Pancreas (tissue), 10 donors: ENCODE measurements around the gene PHACTR2. TPM values are rescaled to one million over a fixed set of nuclear protein-coding genes. Genes with fewer than 3 reads are reported as not detected.

Experiments
- ATAC-seq, 4 donors: fragments of 200-7000 bp; cut with Tn5 transposase; one replicate each; pipeline versions ENCODE4 v1.8.0 to v1.9.1; 2020; ENCODE audit warnings: mild to moderate bottlenecking in 4 of 4, moderate library complexity in 4 of 4
- DNase-seq, 6 donors: peaks; one replicate each; pipeline ENCODE4 v3.0.0-alpha.2; 2020
- FAIRE-seq: peaks from 2 replicates; lab custom pipeline; 2012; peaks lifted over from hg19 to GRCh38; lab: Jason Lieb, UNC
- H3K27ac ChIP-seq, 4 donors: fragments of 200-600 bp; sonication (generic); 1 replicate in 3 of 4; 2 replicates in 1 of 4; pipeline versions ENCODE4 v1.5.0 to v1.8.0; 2020
- H3K27me3 ChIP-seq, 4 donors: fragments of 200-600 bp; one replicate each; pipeline ENCODE4 v1.8.0; 2021
- H3K36me3 ChIP-seq, 3 donors: fragments of 200-600 bp; sonication (generic) in 1 of 3; one replicate each; pipeline versions ENCODE4 v1.5.0 to v1.8.0; 2020 to 2021
- H3K4me1 ChIP-seq, 3 donors: fragments of 200-600 bp; one replicate each; pipeline ENCODE4 v1.8.0; 2021
- H3K4me3 ChIP-seq, 4 donors: fragments of 200-600 bp; sonication (generic) in 2 of 4; one replicate each; pipeline versions ENCODE4 v1.5.0 to v1.8.0; 2020 to 2021
- H3K9me3 ChIP-seq, 4 donors: fragments of 200-600 bp; one replicate each; pipeline ENCODE4 v1.8.0; 2021
- WGBS, 2 donors: extraction: QIAGEN DNeasy Blood & Tissue Kit; methylation state at CpG; one replicate each; pipeline ENCODE4 v1.1.7; 2013; 5-methylcytosine and 5-hydroxymethylcytosine counted together
- intact Hi-C, 3 donors: fragments of 100-400 bp; cut with DNase I; formaldehyde crosslinking; loops; one replicate each; pipeline versions ENCODE4 v1.11.1 to v1.14.2; 2022
- polyA plus RNA-seq, 2 donors: library from polyadenylated mRNA; stranded (reverse); fragments of 200-250 nt; gene quantifications; one replicate each; pipeline ENCODE4 v1.2.3, GENCODE V29; 2013
- total RNA-seq, 6 donors: library from RNA; stranded (reverse); fragmentation: NEBNext Ultra II Directional in 4 of 6; extraction: Animal tissue kit (Norgen Biotek cat#: 25700) in 4 of 6; gene quantifications; one replicate each; pipeline versions ENCODE4 v1.2.1 to v1.2.4, GENCODE V29; 2021 to 2023
- TF ChIP-seq, protein P1 (sequence below), 4 donors: fragments of 200-600 bp; sonication (generic) in 3 of 4; IDR thresholded peaks; one replicate each; pipeline versions ENCODE4 v1.5.0 to v1.8.0; 2021; ENCODE audit warnings: antibody characterized with exemption in 4 of 4
- donor health status: healthy with polysubstance abuse.
- donor health status: DM: no; HTN: no; CAD: no; lungs with moderate emphysema.
- donor health status: DM: no; HTN: no; CAD: no.
- donor health status: control.
- donor health status: control.
- donor health status: Bipolar disorder and iron deficiency.
- donor health status: DM: yes; HTN: yes; CAD: no.
- donor health status: DM: no; HTN: no; CAD: no.
- donor health status: DM: no; HTN: no; CAD: no.
- donor health status: DM: yes; HTN: yes; CAD: no.

The PHACTR2 gene
- total and polyA plus RNA-seq, 8 donors, result 2.7 to 19.0 (median 8.9) TPM

DNA sequence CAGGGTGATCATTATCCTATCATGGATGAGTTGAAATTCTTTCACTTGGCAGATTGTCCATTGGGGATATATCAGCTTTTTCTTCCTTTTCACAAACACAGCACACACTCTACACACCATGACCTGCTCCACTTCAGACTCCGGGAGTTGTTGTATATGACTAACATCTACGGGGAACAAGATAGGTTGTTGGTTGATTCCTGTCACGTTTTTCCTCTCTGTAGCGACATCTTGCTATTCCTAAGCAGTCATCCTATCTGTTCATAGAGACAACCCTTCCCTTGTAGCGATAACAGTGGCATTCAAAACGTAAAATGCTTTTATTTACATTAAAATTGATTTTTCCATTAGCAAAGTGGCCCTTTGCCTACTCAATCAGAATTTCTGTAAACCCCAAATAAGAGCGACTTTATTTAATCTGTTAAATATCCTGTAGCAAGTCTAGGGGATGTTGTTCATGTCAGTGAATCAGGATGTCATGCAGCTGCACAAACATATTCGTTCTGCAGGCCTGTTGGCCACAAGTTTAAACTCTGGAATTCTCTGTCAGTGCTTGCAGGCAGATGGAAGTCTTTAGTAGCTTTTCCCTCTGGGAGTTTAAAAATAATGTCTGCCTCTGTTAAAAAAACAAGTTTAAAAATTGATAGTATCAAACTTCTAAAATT is 23.1 kb downstream of the PHACTR2 start:
- peak; percentile 5 for FAIRE-seq
- Histone ChIP-seq H3K27me3 (no peaks in the 10 kb centered on the region), H3K27ac (no peak overlapping the region), H3K4me3 (no peak overlapping the region), H3K36me3 (no peaks in the 10 kb centered on the region), H3K4me1 (peaks cover 11 to 20% (median 15%) of the 10 kb centered on the region in 3 donors), H3K9me3 (no peaks in the 10 kb centered on the region)
- TF ChIP-seq, protein P1, sequence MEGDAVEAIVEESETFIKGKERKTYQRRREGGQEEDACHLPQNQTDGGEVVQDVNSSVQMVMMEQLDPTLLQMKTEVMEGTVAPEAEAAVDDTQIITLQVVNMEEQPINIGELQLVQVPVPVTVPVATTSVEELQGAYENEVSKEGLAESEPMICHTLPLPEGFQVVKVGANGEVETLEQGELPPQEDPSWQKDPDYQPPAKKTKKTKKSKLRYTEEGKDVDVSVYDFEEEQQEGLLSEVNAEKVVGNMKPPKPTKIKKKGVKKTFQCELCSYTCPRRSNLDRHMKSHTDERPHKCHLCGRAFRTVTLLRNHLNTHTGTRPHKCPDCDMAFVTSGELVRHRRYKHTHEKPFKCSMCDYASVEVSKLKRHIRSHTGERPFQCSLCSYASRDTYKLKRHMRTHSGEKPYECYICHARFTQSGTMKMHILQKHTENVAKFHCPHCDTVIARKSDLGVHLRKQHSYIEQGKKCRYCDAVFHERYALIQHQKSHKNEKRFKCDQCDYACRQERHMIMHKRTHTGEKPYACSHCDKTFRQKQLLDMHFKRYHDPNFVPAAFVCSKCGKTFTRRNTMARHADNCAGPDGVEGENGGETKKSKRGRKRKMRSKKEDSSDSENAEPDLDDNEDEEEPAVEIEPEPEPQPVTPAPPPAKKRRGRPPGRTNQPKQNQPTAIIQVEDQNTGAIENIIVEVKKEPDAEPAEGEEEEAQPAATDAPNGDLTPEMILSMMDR (IDR thresholded peaks at IDR 0.05), result no peak
- peak in 3 of 4 donors; percentile 20 to 41 (median 23) for ATAC-seq
- DNase-seq, result no peak
- WGBS, 2 donors, result 27 to 31% methylated on average over 8 of the region's 8 CpGs
- intact Hi-C loops, result no loop called here

DNA sequence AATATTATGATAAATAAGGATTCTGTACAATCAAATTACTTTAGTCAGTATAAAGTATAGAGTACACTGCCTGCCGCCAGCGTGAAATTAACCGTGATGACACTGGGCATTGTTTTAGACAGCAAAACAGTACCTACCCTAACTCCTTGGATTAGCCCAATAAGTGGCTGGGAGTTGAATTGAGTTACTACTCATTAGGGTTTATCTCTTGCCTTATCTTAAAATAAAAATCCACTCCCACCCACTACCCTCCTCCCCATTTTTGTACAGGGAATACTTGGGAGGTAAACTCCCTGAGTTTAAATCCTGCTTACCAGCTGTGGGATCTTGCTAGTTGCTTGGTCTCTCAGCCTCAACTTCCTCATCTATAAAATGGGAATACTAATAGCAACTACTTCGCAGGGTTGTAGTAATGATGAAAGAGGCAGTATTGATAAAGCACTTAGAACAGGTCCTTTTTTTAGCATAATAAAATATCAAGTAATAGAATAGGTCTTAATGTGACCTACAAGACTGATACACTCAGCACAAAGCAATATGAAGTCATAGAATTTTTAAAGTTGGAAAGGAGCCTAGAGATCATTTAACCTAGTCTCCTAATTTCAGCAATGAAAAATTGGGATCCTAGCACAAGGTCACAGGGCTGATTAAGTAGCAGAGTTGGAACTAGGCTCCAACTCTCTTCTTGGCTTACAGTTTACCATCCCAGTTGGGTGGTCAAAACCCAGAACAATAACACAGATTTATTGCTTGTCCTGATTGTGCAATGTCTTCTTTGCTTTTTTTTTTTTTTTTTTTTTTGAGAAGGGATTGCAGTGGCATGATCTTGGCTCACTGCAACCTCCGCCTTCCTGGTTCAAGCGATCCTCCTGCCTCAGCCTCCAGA is 23.8 kb downstream of the PHACTR2 start:
- no peaks in the 10 kb centered on the region for H3K9me3 ChIP-seq
- H3K36me3 ChIP-seq, result no peaks in the 10 kb centered on the region
- WGBS, 2 donors, result 88 to 91% methylated on average over 6 of the region's 6 CpGs
- no peak for DNase-seq
- intact Hi-C loops, result no loop called here
- ATAC-seq, result peak in 1 of 4 donors; percentile 21
- H3K27me3 ChIP-seq, result no peaks in the 10 kb centered on the region
- no peak for FAIRE-seq
- H3K4me3 ChIP-seq, result no peak overlapping the region
- TF ChIP-seq, protein P1 (IDR thresholded peaks at IDR 0.05), result no peak
- peaks cover 4 to 13% (median 9%) of the 10 kb centered on the region in 3 donors for H3K4me1 ChIP-seq
- H3K27ac ChIP-seq, result no peak overlapping the region

DNA sequence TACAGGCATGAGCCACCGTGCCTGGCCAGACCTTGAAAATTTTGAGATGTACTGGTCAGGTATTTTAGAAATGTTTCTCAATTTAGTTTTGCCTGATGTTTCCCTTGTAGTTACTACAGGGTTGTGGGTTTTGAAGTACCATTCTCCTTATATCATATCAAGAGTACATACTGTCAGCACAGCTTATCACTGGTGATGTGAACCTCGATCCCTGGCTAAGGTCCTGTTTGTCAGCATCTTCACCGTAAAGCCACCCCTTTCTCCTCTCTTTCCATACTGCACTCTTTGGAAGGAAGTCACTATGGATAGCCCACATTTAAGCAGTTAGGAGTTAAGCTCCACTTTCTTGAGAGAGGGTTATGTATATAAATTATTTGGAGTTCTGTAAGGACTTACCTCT is 27.8 kb downstream of the PHACTR2 start:
- intact Hi-C loops, result no loop called here
- Histone ChIP-seq H3K36me3 (no peaks in the 10 kb centered on the region), H3K4me1 (no peaks in the 10 kb centered on the region), H3K4me3 (no peak overlapping the region), H3K9me3 (no peaks in the 10 kb centered on the region), H3K27ac (no peak overlapping the region), H3K27me3 (no peaks in the 10 kb centered on the region)
- ATAC-seq, result no peak
- TF ChIP-seq, protein P1 (IDR thresholded peaks at IDR 0.05), result no peak
- no peak for DNase-seq
- FAIRE-seq, result no peak
- WGBS, 2 donors, result 84 to 93% methylated on average over 3 of the region's 3 CpGs

DNA sequence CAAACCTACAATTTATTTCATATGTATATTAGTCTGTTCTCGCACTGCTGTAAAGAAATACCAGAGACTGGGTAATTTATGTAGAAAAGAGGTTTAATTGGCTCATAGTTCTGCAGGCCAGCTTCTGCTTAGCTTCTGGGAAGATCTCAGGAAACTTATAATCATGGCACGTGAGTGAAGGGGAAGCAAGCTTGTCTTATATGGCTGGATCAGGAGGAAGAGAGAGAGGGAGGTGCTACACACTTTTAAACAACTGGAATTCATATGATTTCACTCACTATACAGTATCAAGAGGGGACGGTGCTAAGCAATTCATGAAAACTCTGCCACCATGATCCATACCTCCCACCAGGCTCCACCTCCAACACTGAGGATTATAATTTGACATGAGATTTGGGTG is 29.9 kb downstream of the PHACTR2 start:
- TF ChIP-seq, protein P1 (IDR thresholded peaks at IDR 0.05), result no peak
- FAIRE-seq (no peak), ATAC-seq (peak in 1 of 4 donors; percentile 38), DNase-seq (no peak)
- Histone ChIP-seq H3K27me3 (no peaks in the 10 kb centered on the region), H3K4me3 (no peak overlapping the region), H3K36me3 (no peaks in the 10 kb centered on the region), H3K4me1 (no peaks in the 10 kb centered on the region), H3K9me3 (no peaks in the 10 kb centered on the region), H3K27ac (no peak overlapping the region)
- intact Hi-C loops, result no loop called here
- 95 to 97% methylated on average over 3 of the region's 3 CpGs for WGBS, 2 donors
